Suprapubic skin (tissue), 4 donors: ENCODE data around the gene ZNF117. TPM values are rescaled to one million over a fixed set of nuclear protein-coding genes. Genes with fewer than 3 reads are reported as not detected.

ENCODE experiments used
- total RNA-seq, 4 donors: library from RNA; depleted of rRNA; stranded (reverse); fragments of >200 nt; gene quantifications; one replicate each; pipeline ENCODE4 v1.1.0, GENCODE V29; 2016

Gene ZNF117
- total RNA-seq, 4 donors from 2014 or later = 5.3 to 18.2 (median 11.8) TPM

Other genes starting within 250 kb of the ZNF117 start
- 10 to 100 TPM; 24.3 to 61.3 (median 29.7) TPM for gene ZNF138, start 196.6 kb downstream of the ZNF117 start, total RNA-seq
- 100 to 1,000 TPM; 123 to 247 (median 164) TPM for gene ZNF273, start 87.8 kb downstream of the ZNF117 start, total RNA-seq
- gene ERV3-1, start 15.7 kb upstream of the ZNF117 start, total RNA-seq = 10 to 100 TPM; 11.3 to 45.1 (median 33.4) TPM